HG03064 (cell line): ENCODE measurements around the gene PSMD1.

Experiments used
- ATAC-seq: cut with Tn5 transposase; IDR thresholded peaks from one replicate; pipeline ENCODE4 v1.9.1; 2021; ENCODE audit warnings: low read depth; ENCODE audit not compliant: unreplicated experiment

Gene PSMD1

GRCh38 chr2:231110551-231110950, 53.9 kb downstream of the PSMD1 start:
- no peak for ATAC-seq

DNA sequence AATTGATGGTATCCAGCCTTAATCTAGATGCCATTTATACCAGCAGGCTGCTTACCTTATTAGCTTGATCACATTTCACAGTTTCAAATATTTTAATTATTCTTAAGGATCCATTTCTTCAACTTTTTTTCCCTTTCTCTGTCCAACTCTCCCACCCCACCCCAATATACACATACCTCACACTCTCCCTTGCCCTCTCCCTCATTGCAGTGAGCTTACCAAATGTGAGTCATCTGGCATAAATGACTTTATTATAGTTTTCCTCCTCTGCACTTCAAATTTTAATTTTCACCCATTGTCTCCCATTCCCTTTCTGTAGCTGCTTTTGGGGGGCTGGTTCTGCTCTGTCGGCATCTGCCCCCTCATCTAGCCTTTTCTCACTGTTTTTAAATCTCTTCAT, 55.3 kb downstream of the PSMD1 start:
- no peak for ATAC-seq

GRCh38 chr2:231113489-231113888, 56.8 kb downstream of the PSMD1 start:
- no peak for ATAC-seq

DNA sequence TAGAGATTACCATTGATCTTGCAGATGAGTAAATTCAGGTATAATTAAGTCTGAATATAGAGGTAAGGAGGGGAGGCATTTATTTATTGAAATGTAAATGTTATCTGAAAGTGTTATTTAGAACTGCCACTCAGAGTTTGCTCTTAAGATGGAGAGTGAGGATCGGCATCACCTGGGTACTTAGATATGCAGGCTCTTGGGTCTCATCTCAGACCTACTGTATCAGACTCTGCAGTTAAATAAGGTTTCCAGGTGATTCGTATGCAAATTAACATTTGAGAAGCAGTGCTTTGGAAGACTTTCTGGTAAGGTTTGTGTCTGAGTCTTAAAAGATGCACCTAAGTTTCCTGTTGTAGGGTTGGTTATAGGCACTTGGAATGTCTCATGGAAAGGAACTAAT, 59.0 kb downstream of the PSMD1 start:
- ATAC-seq, result no peak

DNA sequence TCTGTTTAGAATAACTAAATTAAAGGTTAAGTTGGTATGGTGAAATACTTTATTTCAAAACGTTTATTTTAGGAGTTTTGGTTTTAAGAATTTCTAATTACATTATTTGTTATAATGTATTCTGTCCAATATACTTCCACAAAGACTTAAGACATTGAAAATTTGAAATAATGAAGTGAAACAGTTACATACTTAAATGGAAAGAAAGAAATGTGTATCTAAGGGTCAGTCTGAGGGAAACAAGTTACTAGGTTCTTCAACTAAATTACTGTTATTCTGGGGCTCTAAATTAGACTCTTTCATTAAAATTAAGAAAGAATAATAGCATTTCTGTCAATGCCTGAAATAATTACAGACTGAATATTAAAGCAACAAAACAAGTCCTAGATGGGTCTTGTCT, 60.5 kb downstream of the PSMD1 start:
- no peak for ATAC-seq

DNA sequence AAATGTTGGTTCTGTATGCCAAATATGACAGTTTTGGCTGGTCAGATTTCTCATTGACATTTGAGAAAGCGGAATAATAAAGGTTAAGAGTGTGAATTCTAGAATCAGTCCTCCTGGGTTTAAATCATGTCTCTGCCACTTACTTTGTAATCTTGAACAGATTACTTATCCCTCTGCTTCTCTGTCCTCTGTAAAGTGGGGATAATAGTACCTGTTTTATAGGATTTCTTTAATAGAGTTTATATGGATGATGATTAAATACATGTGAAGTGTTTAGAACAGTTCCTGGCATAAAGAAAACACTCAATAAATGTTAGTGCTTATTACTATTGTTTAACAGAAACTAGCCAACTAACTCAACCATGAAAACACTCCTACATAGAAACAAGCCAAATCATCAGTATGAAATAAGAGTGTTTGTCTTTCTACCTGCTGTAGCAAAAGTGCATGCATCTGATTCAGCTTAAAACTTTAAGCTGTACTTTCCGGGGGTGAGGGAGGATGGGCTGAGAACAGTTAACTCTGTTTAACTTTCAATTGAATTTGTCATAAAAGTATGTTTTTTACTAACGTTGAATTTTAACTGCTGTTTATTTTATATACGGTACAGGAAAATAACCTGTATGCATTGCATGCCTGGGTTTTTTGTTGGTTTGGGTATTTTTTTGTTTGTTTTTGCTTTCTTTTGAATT, 61.4 kb downstream of the PSMD1 start:
- no peak for ATAC-seq

GRCh38 chr2:231118614-231118942, 61.9 kb downstream of the PSMD1 start:
- no peak for ATAC-seq

DNA sequence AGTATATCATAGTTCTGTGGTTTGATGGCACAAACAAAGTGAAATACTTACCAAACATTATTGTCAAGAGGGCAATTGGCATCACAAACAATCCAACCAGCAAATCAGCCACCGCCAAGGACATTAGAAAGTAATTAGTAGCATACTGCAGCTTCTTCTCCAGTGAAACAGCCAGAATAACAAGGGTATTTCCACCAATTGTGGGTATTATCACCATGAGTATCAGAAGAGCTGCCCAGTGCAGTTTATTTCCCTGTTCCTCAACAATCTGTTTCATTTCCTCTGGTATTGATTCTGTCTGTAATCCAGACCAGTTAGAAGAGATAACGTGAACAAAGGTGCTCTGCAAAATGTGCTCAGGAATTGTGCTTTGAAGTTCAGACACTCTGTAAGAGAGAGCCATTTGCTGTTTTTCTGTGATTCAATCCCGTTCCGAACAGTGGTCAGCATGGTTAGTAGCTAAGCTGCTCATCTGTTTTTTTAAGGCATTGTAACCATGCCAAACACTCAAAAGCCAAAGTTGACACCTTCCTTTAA, 66.8 kb downstream of the PSMD1 start:
- ATAC-seq, result no peak

DNA sequence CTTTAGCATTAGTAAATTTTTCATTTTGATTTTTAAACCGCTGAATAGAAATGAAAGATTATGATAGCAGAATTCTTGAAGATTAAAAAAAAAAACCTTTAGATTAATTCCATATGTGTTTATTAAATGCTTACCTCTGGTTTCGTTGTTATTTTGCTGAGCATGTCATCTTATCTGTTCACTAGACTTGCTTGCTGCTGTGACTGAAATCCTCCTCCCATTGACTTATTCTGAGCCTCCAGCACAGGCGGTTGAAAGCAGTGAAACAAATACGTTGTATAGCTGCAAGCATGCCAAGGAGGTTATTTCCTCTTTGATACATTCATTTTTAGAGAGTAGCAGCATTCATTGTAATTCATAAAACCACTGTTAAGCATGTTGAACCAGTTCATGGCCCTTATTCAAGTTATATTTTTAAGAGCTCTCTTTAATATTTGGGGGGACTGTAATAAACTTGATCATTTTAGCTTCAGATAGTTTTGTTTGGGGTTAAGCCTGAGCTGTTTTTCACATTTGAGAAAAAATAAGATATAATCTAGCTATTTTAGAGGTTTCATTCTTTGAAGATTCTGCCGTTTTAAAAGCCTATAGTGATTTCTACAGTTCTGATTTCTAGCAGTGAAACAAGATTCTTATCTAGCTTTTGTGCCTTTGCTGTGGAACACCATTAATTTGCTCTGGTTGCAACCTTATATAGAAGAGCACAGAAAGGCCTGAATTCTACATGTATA, 68.3 kb downstream of the PSMD1 start, which contains the start of gene HTR2B:
Gene HTR2B, minus strand, starts transcription at position 205 of the 731 bp plus-strand sequence. CDS start 1,278 bp downstream, outside the sequence.
- ATAC-seq, result no peak

DNA sequence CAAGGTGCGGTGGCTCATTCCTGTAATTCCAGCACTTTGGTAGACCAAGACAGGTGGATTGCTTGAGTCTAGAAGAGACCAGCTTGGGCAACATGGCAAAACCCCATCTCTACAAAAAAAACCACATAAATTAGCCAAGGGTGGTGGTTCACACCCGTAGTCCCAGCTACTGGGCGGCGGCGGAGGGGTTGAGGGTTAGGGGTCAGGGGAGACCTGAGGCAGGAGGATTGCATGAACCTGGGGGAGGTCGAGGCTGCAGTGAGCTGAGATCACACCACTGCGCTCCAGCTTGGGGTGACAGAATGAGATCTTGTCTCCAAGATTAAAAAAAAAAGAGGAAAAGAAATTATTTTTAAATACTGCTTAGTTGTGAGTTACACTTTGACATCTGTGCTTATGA, 69.5 kb downstream of the PSMD1 start:
- ATAC-seq, result no peak

DNA sequence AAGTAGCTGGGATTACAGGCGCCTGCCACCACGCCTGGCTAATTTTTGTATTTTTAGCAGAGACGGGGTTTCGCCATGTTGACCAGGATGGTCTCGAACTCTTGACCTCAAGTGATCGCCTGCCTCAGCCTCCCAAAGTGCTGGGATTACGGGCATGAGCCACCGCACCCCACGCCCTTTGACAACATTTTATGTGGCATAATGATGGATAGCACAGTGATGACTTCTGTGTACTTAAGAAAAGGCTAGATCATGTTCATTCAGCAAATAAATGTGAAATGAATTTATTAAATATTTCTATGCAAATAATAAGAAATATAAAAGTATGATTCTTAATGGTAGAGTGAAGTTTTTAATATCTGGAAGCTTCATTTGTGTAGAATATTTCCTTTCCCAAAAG, 70.8 kb downstream of the PSMD1 start:
- no peak for ATAC-seq

GRCh38 chr2:231127936-231128335, 71.3 kb downstream of the PSMD1 start:
- no peak for ATAC-seq

DNA sequence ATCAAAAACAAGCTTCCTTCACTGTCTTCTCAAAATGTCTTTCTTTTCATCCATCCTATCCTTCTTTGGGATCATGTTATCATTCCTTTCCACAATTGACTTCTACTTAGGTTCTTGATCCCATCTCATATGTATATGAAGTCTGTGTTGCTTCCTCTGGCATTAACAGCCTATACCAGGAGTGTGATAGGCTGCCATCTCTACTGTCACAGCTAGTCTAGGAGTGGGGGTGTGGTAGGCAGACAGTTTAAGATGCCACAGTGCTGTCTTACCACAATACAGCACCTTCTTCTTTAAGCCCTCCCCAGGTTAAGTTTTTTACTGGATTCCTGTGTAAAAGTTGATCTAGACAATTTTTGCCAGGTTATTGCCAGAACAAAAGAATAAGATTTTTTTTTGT, 71.9 kb downstream of the PSMD1 start:
- no peak for ATAC-seq

DNA sequence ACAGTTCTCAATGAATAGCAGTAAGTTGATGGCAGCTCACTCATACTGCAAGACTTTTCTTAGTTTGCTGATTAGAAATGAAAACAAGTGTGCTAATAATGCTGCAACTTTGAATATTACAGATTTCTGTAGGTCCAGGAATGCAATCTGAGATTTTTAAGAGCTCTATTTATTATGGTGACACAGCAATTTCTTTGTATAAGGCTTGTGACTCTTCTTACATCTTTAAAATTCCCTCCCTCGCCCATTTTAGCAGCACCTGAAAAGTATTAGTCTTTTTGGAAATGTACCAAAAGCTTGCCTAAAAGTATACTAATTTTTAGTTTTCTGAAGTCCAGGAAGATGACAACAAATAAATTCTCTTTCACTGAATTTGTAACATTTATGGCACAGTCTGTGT, 72.5 kb downstream of the PSMD1 start:
- no peak for ATAC-seq

DNA sequence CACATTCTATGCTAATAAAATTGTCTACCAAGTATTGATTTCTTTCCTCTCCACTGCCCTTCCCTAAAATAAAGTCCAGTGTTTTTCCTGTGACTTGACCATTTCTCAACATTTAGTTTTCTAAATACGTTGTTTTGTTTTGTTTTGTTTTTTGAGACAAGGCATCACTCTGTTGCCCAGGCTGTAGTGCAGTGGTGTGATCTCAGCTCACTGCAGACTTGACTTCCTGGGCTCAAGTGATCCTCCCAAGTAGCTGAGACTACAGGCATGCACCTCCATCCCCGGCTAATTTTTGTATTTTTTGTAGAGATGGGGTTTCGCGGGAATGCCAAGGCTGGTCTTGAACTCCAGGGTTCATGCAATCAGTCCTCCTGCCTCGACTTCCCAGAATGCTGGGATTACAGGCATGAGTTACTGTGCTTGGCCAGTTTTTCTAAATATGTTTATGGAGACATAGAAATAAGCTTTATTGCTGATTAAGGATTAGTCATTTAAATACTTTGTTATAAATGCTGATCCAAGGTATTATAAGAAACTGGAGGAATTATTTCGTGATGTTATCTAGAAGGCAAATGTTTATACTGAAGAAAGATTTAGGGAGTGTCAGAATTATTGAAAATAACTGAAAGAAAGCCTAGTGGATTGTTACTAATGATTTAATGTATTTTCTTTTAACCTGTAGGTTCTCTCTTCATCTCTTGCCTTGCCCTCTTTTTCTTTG, 73.8 kb downstream of the PSMD1 start:
- no peak for ATAC-seq

DNA sequence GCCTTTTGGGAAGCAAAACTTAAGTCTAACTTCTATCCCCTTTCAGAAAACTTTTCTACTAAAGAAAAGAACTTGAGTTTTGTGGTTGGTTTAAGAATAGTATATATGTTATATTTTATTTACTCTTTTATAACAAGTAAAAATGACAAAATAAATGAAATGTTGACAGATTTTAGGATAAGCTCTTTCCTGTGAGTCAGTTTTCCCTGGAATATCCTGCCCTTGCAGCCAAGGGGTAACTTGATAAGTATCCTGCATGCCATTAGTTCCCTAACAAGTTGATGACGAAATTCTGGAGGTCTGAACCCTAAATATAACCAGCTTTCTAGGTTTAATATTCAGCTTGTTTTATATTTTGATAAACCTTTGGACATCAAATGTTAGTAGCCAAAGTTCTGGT, 75.5 kb downstream of the PSMD1 start:
- ATAC-seq, result no peak

DNA sequence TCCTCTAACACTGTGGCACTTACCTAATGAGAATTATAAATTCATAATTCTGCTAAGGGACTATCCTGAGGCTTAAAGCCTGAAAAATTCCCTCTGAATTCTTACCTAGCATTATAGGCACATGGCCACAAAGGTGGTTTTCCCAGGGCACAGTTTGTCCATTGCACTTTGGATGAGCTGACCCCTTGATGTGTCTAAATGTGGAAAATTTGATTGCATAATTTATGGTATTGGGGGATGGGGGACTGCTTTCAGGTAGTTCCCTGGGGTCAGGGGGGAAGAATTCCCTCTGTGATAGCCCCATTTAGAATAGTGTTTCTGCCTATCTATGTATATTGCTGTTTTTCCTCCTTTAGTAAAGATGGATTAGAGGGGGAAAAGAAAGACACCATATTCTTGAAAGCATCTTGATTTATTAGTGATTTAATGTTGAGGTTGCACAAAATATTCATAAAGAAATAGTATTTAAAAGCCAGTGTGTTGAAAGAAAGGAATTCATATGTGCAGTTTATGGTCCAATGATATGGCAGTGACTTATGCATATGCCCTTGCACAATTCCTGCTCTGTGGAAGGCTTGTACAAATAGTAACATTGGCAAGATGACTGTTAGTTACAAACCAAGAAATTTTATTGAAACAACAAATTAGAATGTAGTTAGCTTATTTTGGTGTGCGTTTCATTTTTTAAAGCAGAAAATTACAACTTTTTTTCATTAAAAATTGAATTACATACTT, 76.9 kb downstream of the PSMD1 start:
- ATAC-seq, result no peak

DNA sequence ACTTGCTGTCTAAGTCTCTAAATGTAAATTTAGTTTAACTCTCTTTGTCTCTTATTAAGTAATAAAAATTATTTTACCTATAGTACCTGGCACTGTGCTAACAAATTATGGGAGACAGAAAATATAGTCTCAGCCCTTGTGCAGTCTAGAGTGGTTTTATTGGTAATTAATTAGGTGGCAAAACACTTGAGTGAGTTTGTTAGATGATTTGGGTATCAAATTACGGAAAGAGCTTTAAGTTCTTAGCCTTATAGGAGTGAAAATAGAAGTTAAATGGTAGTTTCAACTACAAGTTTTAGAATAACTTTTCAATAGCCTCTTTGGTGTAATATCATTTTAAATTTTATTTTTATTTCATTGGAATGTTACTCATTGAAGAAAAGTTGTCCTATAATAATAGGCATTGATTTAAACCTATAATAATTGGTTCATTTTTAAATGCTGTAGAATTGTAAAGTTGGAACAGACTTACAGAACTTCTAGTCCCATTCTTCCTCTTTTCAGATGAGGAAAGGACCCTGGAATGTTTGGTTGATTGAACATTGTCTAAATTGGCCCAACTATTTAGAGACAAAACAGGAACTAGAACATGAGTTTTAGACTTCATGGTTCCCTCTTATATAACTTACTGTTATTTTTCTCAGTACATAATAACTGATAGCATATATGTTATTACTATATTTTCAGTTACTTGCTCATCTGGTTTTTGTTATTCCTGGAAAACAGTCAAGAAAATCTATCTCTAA, 78.4 kb downstream of the PSMD1 start:
- no peak for ATAC-seq

DNA sequence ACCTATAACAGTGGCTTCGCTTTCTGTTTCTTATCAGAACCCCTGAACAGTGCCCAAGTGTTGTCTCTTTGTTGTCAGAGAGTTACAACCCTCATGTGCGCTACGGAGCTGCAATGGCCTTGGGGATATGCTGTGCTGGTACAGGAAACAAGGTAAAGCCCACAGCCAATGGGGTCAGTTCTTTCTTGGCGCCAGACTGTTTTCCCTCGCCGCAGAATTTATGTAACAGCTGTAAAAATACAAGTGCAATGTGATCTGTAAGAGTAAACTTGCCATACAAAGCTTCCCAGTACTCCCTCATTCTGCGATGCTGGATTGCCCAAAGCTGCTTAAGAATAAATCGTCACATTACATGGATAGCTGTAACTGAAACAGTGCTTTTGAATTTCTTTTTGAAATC, 82.0 kb downstream of the PSMD1 start:
- ATAC-seq, result no peak

GRCh38 chr2:231139796-231140195, 83.1 kb downstream of the PSMD1 start:
- ATAC-seq, result no peak
